ENCODE data around the gene CBX3. TPM values are rescaled to one million over a fixed set of nuclear protein-coding genes. Genes with fewer than 3 reads are reported as not detected.

The CBX3 gene
- total and polyA plus RNA-seq, 2 donors (not counting 1 experiment from before 2014, with no cell fraction given): 105 to 136 TPM

- Histone ChIP-seq H3K9me3 (ENCODE audit: control insufficient read depth, insufficient read depth, low read depth, low read length) (no peaks in the 10 kb centered on the region), H3K79me2 (ENCODE audit: control insufficient read depth, insufficient read depth, low read length) (peaks cover 84% of the 10 kb centered on the region), H3K4me1 (ENCODE audit: control insufficient read depth, extremely low read depth, insufficient read depth, low read length) (peaks cover 10% of the 10 kb centered on the region), H3K36me3 (ENCODE audit: control insufficient read depth, insufficient read depth, low read length) (peaks cover 9% of the 10 kb centered on the region), H4K20me1 (ENCODE audit: control insufficient read depth, extremely low read depth, insufficient read depth, low read length) (peaks cover 13% of the 10 kb centered on the region), H3K4me3 (replicated peaks in 1 of 4; ENCODE audit: control extremely low read depth in 1 of 4, insufficient read depth in 1 of 4, low read depth in 3 of 4, low read length in 4 of 4) (no peak overlapping the region), H3K27me3 (ENCODE audit: control insufficient read depth, insufficient read depth, low read length) (no peaks in the 10 kb centered on the region), H3K9ac (ENCODE audit: insufficient read depth, low read length) (no peak overlapping the region), H2AFZ (ENCODE audit: low read length) (no peak overlapping the region), H3K27ac (ENCODE audit: insufficient read depth, low read length) (no peak overlapping the region), H3K4me2 (ENCODE audit: extremely low read depth, insufficient read depth, low read length) (no peak overlapping the region)
- TF ChIP-seq EZH2 (IDR thresholded peaks at IDR 0.05; ENCODE audit: low read length, missing control alignments): no peak
- no peak for DNase-seq (ENCODE audit: low read depth in 2 of 2)
These were observed 6.4 kb upstream of the CBX3 start for GRCh38 chr7:26195182-26195581.

GRCh38 chr7:26195867-26196657, 5.5 kb upstream of the CBX3 start:
- Histone ChIP-seq H3K4me2 (ENCODE audit: extremely low read depth, insufficient read depth, low read length) (peak overlapping the region; percentile 34), H3K27me3 (ENCODE audit: control insufficient read depth, insufficient read depth, low read length) (no peaks in the 10 kb centered on the region), H3K36me3 (ENCODE audit: control insufficient read depth, insufficient read depth, low read length) (peaks cover 8% of the 10 kb centered on the region), H4K20me1 (ENCODE audit: control insufficient read depth, extremely low read depth, insufficient read depth, low read length) (peaks cover 13% of the 10 kb centered on the region), H2AFZ (ENCODE audit: low read length) (no peak overlapping the region), H3K79me2 (ENCODE audit: control insufficient read depth, insufficient read depth, low read length) (peaks cover 88% of the 10 kb centered on the region), H3K27ac (ENCODE audit: insufficient read depth, low read length) (no peak overlapping the region), H3K9me3 (ENCODE audit: control insufficient read depth, insufficient read depth, low read depth, low read length) (no peaks in the 10 kb centered on the region), H3K4me1 (ENCODE audit: control insufficient read depth, extremely low read depth, insufficient read depth, low read length) (peaks cover 10% of the 10 kb centered on the region), H3K4me3 (replicated peaks in 1 of 4; ENCODE audit: control extremely low read depth in 1 of 4, insufficient read depth in 1 of 4, low read depth in 3 of 4, low read length in 4 of 4) (peak overlapping the region in 3 of 4 experiments; percentile 6 to 99 (median 88)), H3K9ac (ENCODE audit: insufficient read depth, low read length) (no peak overlapping the region)
- TF ChIP-seq CTCF (conservative IDR thresholded peaks at IDR 0.05 in 1 of 2, IDR thresholded peaks at IDR 0.05 in 1 of 2; ENCODE audit: low read depth in 1 of 2, low read length in 2 of 2): no peak
- TF ChIP-seq EZH2 (IDR thresholded peaks at IDR 0.05; ENCODE audit: low read length, missing control alignments): no peak
- DNase-seq (ENCODE audit: low read depth in 2 of 2): no peak

GRCh38 chr7:26197153-26198115, 4.1 kb upstream of the CBX3 start:
- no peak for DNase-seq (ENCODE audit: low read depth in 2 of 2)
- no peak overlapping the region for H3K27ac ChIP-seq (ENCODE audit: insufficient read depth, low read length)
- H3K27me3 ChIP-seq (ENCODE audit: control insufficient read depth, insufficient read depth, low read length): no peaks in the 10 kb centered on the region
- peak overlapping the region; percentile 82 for H3K4me2 ChIP-seq (ENCODE audit: extremely low read depth, insufficient read depth, low read length)
- H4K20me1 ChIP-seq (ENCODE audit: control insufficient read depth, extremely low read depth, insufficient read depth, low read length): peaks cover 10% of the 10 kb centered on the region
- no peaks in the 10 kb centered on the region for H3K9me3 ChIP-seq (ENCODE audit: control insufficient read depth, insufficient read depth, low read depth, low read length)
- peaks cover 89% of the 10 kb centered on the region for H3K79me2 ChIP-seq (ENCODE audit: control insufficient read depth, insufficient read depth, low read length)
- peaks cover 10% of the 10 kb centered on the region for H3K4me1 ChIP-seq (ENCODE audit: control insufficient read depth, extremely low read depth, insufficient read depth, low read length)
- peak overlapping the region; percentile 87 to 99 (median 92) for H3K4me3 ChIP-seq (replicated peaks in 1 of 4; ENCODE audit: control extremely low read depth in 1 of 4, insufficient read depth in 1 of 4, low read depth in 3 of 4, low read length in 4 of 4)
- H3K9ac ChIP-seq (ENCODE audit: insufficient read depth, low read length): no peak overlapping the region
- H2AFZ ChIP-seq (ENCODE audit: low read length): no peak overlapping the region
- TF ChIP-seq CTCF (conservative IDR thresholded peaks at IDR 0.05 in 1 of 2, IDR thresholded peaks at IDR 0.05 in 1 of 2; ENCODE audit: low read depth in 1 of 2, low read length in 2 of 2) (no peak), EZH2 (IDR thresholded peaks at IDR 0.05; ENCODE audit: low read length, missing control alignments) (no peak)
- H3K36me3 ChIP-seq (ENCODE audit: control insufficient read depth, insufficient read depth, low read length): peaks cover 5% of the 10 kb centered on the region

Measured in fibroblast of lung (primary cell).